ENCODE results near the gene TPMT. TPM values are rescaled to one million over a fixed set of nuclear protein-coding genes. Genes with fewer than 3 reads are reported as not detected.

The TPMT gene
- total and polyA plus RNA-seq, 2 of the 13 experiments (the other 11 are each of a cell fraction or from before 2014, with no cell fraction given): 11.1 to 22.8 TPM

GRCh38 chr6:18110162-18110561, 44.7 kb downstream of the TPMT start:
- no peak overlapping the region for H3K9ac ChIP-seq (ENCODE audit: insufficient read depth, low read depth, low read length)
- no peak overlapping the region for H3K27ac ChIP-seq (ENCODE audit: extremely low read length, insufficient read depth, low read length)
- in situ Hi-C loops (cut with HindIII; ENCODE audit: extremely low pct_ligation_motif_present, low pct_unique_long_range_greater_than_20kb) (no loop called here), intact Hi-C loops (cut with micrococcal nuclease; ENCODE audit: unreplicated experiment) (no loop called here)
- DNase-seq (ENCODE audit: low spot score): no peak
- no peak overlapping the region for H3K4me2 ChIP-seq (ENCODE audit: low read depth, low read length)
- no peaks in the 10 kb centered on the region for H3K79me2 ChIP-seq (ENCODE audit: insufficient read depth, low read length)
- no peaks in the 10 kb centered on the region for H3K9me3 ChIP-seq (ENCODE audit: low read length)
- POLR2A ChIA-PET: no interaction called here
- H3K27me3 ChIP-seq (ENCODE audit: control insufficient read depth in 1 of 2, insufficient read depth in 2 of 2, low read length in 2 of 2): no peaks in the 10 kb centered on the region; a peak in 1 of 5 replicates
- no peak for TF ChIP-seq ZNF558 (CRISPR knock-in tag; IDR thresholded peaks at IDR 0.05; ENCODE audit: borderline replicate concordance)
- no peak for TF ChIP-seq ZBTB42 (CRISPR knock-in tag; IDR thresholded peaks at IDR 0.05)
- no peak for TF ChIP-seq GATA4 (IDR thresholded peaks at IDR 0.05; ENCODE audit: borderline replicate concordance, low read depth)
- TF ChIP-seq CCAR2 (optimal IDR thresholded peaks at IDR 0.05; ENCODE audit: low read depth, low read length): no peak
- no peak for TF ChIP-seq ZNF207 (IDR thresholded peaks at IDR 0.05; ENCODE audit: borderline replicate concordance)
- TF ChIP-seq HDAC2 (CRISPR knock-in tag; IDR thresholded peaks at IDR 0.05): no peak
- no peak for TF ChIP-seq ZNF547 (CRISPR knock-in tag; IDR thresholded peaks at IDR 0.05)
- TF ChIP-seq USF2 (IDR thresholded peaks at IDR 0.05; ENCODE audit: low read depth, low read length): no peak
- no peak for TF ChIP-seq USF2 (CRISPR knock-in tag; IDR thresholded peaks at IDR 0.05; ENCODE audit: borderline replicate concordance)
- TF ChIP-seq JARID2 (CRISPR knock-in tag; IDR thresholded peaks at IDR 0.05; ENCODE audit: insufficient replicate concordance): no peak
- no peak for TF ChIP-seq MAZ (IDR thresholded peaks at IDR 0.05; ENCODE audit: borderline replicate concordance, low read depth, low read length)
- TF ChIP-seq MAZ (CRISPR knock-in tag; IDR thresholded peaks at IDR 0.05; ENCODE audit: low read depth): no peak
- TF ChIP-seq NKX3-1 (CRISPR knock-in tag; IDR thresholded peaks at IDR 0.05): no peak
- no peak for FAIRE-seq
- CTCF ChIA-PET (ENCODE audit: low intra/inter-chr PET ratio, low total read pairs): no interaction called here
- H3K4me1 ChIP-seq (ENCODE audit: insufficient read depth, low read length): no peaks in the 10 kb centered on the region
- no peaks in the 10 kb centered on the region for H3K36me3 ChIP-seq (replicated peaks in 1 of 2; ENCODE audit: control insufficient read depth in 1 of 2, insufficient read depth in 2 of 2, low read length in 2 of 2)
- no TSS peak for BruUV-seq (replicated peaks)
- no peak overlapping the region for H2AFZ ChIP-seq (ENCODE audit: low read length)
- H4K20me1 ChIP-seq (ENCODE audit: insufficient read depth, low read length): no peaks in the 10 kb centered on the region
- ATAC-seq: no peak
- H3K4me3 ChIP-seq (replicated peaks in 1 of 3; ENCODE audit: insufficient read depth in 1 of 3, low read depth in 2 of 3, low read length in 3 of 3): no peak overlapping the region

All from HepG2 (cell line).